Measurements from ENCODE around the gene LCN2. TPM values are rescaled to one million over a fixed set of nuclear protein-coding genes. Genes with fewer than 3 reads are reported as not detected.
A peak's percentile ranks its signal among the peaks of the same experiment; 100 is the strongest.

LCN2 gene
- total RNA-seq, 2 donors from 2014 or later = 0.67 to 0.69 TPM

- DNase-seq (ENCODE audit: low spot score) = peak; percentile 98
- intact Hi-C loops (cut with DNase I) = no loop called here
These were observed 10.7 kb downstream of the LCN2 start, which contains the start of gene BBLN for GRCh38 chr9:128159784-128160602. Gene BBLN, plus strand, starts transcription at chr9:128160265. Its CDS starts 143 bp downstream, at chr9:128160408.

GRCh38 chr9:128160603-128160987, 11.3 kb downstream of the LCN2 start:
- no peak for DNase-seq (ENCODE audit: low spot score)
- intact Hi-C loops (cut with DNase I) = no loop called here

- intact Hi-C loops (cut with DNase I) = no loop called here
- DNase-seq (ENCODE audit: low spot score) = no peak
These were observed 12.1 kb downstream of the LCN2 start for GRCh38 chr9:128161215-128161902.

- intact Hi-C loops (cut with DNase I) = no loop called here
- no peak for DNase-seq (ENCODE audit: low spot score)
These were observed 13.2 kb downstream of the LCN2 start for GRCh38 chr9:128162215-128163026.

GRCh38 chr9:128163027-128163515, 13.8 kb downstream of the LCN2 start:
- intact Hi-C loops (cut with DNase I) = no loop called here
- no peak for DNase-seq (ENCODE audit: low spot score)

- intact Hi-C loops (cut with DNase I) = no loop called here
- no peak for DNase-seq (ENCODE audit: low spot score)
These were observed 14.5 kb downstream of the LCN2 start for GRCh38 chr9:128163523-128164306.

- DNase-seq (ENCODE audit: low spot score) = no peak
These were observed 15.1 kb downstream of the LCN2 start for GRCh38 chr9:128164307-128164885.

GRCh38 chr9:128166169-128166568, 16.9 kb downstream of the LCN2 start:
- intact Hi-C loops (cut with DNase I) = no loop called here
- DNase-seq (ENCODE audit: low spot score) = no peak

More at GRCh38 chr9:128164307-128164885, 15.1 kb downstream of the LCN2 start:
- intact Hi-C loops (cut with DNase I) = no loop called here

GRCh38 chr9:128167209-128167608, 18.0 kb downstream of the LCN2 start:
- intact Hi-C loops (cut with DNase I) = no loop called here
- no peak for DNase-seq (ENCODE audit: low spot score)

- intact Hi-C loops (cut with DNase I) = no loop called here
- no peak for DNase-seq (ENCODE audit: low spot score)
These were observed 19.6 kb downstream of the LCN2 start for GRCh38 chr9:128168731-128169308.

GRCh38 chr9:128169492-128169891, 20.2 kb downstream of the LCN2 start:
- DNase-seq (ENCODE audit: low spot score) = no peak
- intact Hi-C loops (cut with DNase I) = no loop called here

- DNase-seq (ENCODE audit: low spot score) = no peak
- intact Hi-C loops (cut with DNase I) = no loop called here
These were observed 20.7 kb downstream of the LCN2 start for GRCh38 chr9:128169925-128170324.

- intact Hi-C loops (cut with DNase I) = no loop called here
- no peak for DNase-seq (ENCODE audit: low spot score)
These were observed 24.8 kb downstream of the LCN2 start for GRCh38 chr9:128174062-128174461.

GRCh38 chr9:128175102-128175563, 25.9 kb downstream of the LCN2 start:
- intact Hi-C loops (cut with DNase I) = no loop called here
- DNase-seq (ENCODE audit: low spot score) = no peak

- no peak for DNase-seq (ENCODE audit: low spot score)
- intact Hi-C loops (cut with DNase I) = no loop called here
These were observed 26.5 kb downstream of the LCN2 start for GRCh38 chr9:128175726-128176125.

GRCh38 chr9:128178806-128179431, 29.7 kb downstream of the LCN2 start:
- no peak for DNase-seq (ENCODE audit: low spot score)
- intact Hi-C loops (cut with DNase I) = no loop called here

GRCh38 chr9:128180001-128180400, 30.7 kb downstream of the LCN2 start:
- no peak for DNase-seq (ENCODE audit: low spot score)

GRCh38 chr9:128180447-128180846, 31.2 kb downstream of the LCN2 start:
- no peak for DNase-seq (ENCODE audit: low spot score)
- intact Hi-C loops (cut with DNase I) = no loop called here

More at GRCh38 chr9:128180001-128180400, 30.7 kb downstream of the LCN2 start:
- intact Hi-C loops (cut with DNase I) = no loop called here

All from posterior vena cava (tissue), 2 donors.